22Rv1 (cell line): Measurements from ENCODE around the gene CDHR4.

Experiments used
- CTCF ChIP-seq: fragments of 450-650 bp; IDR thresholded peaks from 2 replicates; pipeline ENCODE4 v1.5.1; 2017; ENCODE audit warnings: mild to moderate bottlenecking
- ZFX ChIP-seq: fragments of 450-650 bp; IDR thresholded peaks from 2 replicates; pipeline ENCODE4 v1.6.1; 2017; ENCODE audit warnings: antibody characterized with exemption, borderline replicate concordance

GRCh38 chr3:49759226-49759625 lies 40.4 kb downstream of the CDHR4 start:
- TF ChIP-seq CTCF = no peak
- TF ChIP-seq ZFX = no peak
